ENCODE results near the gene RYR2. TPM values are rescaled to one million over a fixed set of nuclear protein-coding genes. Genes with fewer than 3 reads are reported as not detected.

Gene RYR2
- polyA plus RNA-seq, 1 experiment = not detected

DNA sequence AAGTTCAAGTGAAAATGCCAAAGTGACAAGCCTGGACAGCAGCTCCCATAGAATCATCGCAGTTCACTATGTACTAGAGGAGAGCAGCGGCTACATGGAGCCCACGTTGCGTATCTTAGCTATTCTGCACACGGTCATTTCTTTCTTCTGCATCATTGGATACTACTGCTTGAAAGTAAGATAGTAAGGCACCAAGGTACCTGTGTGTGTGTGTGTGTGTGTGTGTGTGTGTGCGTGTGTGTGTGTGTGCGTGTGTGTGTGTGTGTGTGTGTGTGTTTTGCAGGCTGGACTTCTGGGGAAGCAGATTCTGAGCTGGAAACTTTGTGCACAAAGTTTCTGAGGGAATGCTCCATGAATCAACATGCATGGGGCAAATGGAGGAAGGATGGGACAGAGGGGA, 750.2 kb downstream of the RYR2 start:
- ChIA-PET POLR2A (no interaction called here), CTCF (interaction anchor here (1.6 kb wide), 1 partner anchor 14 kb away, joined by 11 read pairs; no protein-coding TSS in a partner anchor)
- Histone ChIP-seq H3K27me3 (ENCODE audit: control insufficient read depth, insufficient read depth, low read length) (no peaks in the 10 kb centered on the region), H3K27ac (ENCODE audit: low read depth, low read length) (no peak overlapping the region), H3K9me3 (ENCODE audit: control insufficient read depth, insufficient read depth, low read length) (no peaks in the 10 kb centered on the region; the same call in none of the 2 replicates), H3K4me3 (ENCODE audit: low read depth, low read length) (no peak overlapping the region)
- DNase-seq (ENCODE audit: low read depth, low spot score) = no peak
- TF ChIP-seq, protein P1, sequence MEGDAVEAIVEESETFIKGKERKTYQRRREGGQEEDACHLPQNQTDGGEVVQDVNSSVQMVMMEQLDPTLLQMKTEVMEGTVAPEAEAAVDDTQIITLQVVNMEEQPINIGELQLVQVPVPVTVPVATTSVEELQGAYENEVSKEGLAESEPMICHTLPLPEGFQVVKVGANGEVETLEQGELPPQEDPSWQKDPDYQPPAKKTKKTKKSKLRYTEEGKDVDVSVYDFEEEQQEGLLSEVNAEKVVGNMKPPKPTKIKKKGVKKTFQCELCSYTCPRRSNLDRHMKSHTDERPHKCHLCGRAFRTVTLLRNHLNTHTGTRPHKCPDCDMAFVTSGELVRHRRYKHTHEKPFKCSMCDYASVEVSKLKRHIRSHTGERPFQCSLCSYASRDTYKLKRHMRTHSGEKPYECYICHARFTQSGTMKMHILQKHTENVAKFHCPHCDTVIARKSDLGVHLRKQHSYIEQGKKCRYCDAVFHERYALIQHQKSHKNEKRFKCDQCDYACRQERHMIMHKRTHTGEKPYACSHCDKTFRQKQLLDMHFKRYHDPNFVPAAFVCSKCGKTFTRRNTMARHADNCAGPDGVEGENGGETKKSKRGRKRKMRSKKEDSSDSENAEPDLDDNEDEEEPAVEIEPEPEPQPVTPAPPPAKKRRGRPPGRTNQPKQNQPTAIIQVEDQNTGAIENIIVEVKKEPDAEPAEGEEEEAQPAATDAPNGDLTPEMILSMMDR (IDR thresholded peaks at IDR 0.05; ENCODE audit: low read depth, low read length) = no peak

DNA sequence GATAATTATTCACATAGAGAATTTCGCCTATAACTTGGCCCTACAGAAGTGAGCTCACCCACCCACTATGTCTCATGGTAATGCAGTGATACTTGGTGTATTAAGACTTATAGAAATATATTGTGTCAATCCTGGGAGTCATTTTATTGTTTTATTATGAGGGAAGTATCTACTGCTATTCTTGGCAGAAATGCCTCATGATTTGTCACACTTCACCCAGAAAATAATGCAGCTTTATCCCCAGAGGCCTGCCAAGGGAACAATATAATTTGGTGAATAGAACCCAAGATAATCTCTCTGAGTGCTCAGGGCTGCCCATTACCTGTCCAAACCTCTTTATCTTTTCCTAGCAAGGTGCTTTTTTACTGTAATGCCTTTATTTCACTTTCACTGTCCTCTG, 750.7 kb downstream of the RYR2 start:
- Histone ChIP-seq H3K9me3 (ENCODE audit: control insufficient read depth, insufficient read depth, low read length) (no peaks in the 10 kb centered on the region; the same call in none of the 2 replicates), H3K27ac (ENCODE audit: low read depth, low read length) (no peak overlapping the region), H3K4me3 (ENCODE audit: low read depth, low read length) (no peak overlapping the region), H3K27me3 (ENCODE audit: control insufficient read depth, insufficient read depth, low read length) (no peaks in the 10 kb centered on the region)
- CTCF ChIA-PET = interaction anchor here (1.6 kb wide), 1 partner anchor 14 kb away, joined by 11 read pairs; no protein-coding TSS in a partner anchor
- TF ChIP-seq, protein P1 (IDR thresholded peaks at IDR 0.05; ENCODE audit: low read depth, low read length) = no peak
- POLR2A ChIA-PET = no interaction called here
- no peak for DNase-seq (ENCODE audit: low read depth, low spot score)

DNA sequence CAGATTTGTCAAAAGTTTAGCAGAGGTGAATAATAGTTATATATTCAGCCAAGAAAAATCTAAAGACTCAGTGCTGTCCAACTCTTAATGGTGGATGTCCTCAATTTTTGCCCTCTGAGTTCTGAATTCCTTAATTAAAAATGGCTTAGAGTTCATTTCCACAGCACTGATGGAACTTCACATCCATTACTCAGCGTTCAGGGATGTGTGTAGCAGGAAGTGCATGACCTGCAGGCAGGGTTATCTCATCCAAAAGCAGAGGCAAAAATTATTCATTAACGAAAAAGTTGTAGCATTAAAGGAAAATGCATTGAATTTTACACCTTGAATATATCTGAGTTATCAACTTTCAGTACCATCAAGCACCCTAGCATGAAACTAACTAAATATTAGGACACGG, 752.1 kb downstream of the RYR2 start:
- H3K9me3 ChIP-seq (ENCODE audit: control insufficient read depth, insufficient read depth, low read length) = no peaks in the 10 kb centered on the region; the same call in none of the 2 replicates
- TF ChIP-seq, protein P1 (IDR thresholded peaks at IDR 0.05; ENCODE audit: low read depth, low read length) = no peak
- ChIA-PET CTCF (interaction anchor here (1.9 kb wide), 1 partner anchor 13 kb away, joined by 7 read pairs; no protein-coding TSS in a partner anchor), POLR2A (no interaction called here)
- no peak for DNase-seq (ENCODE audit: low read depth, low spot score)
- H3K4me3 ChIP-seq (ENCODE audit: low read depth, low read length) = no peak overlapping the region
- no peak overlapping the region for H3K27ac ChIP-seq (ENCODE audit: low read depth, low read length)
- H3K27me3 ChIP-seq (ENCODE audit: control insufficient read depth, insufficient read depth, low read length) = no peaks in the 10 kb centered on the region

DNA sequence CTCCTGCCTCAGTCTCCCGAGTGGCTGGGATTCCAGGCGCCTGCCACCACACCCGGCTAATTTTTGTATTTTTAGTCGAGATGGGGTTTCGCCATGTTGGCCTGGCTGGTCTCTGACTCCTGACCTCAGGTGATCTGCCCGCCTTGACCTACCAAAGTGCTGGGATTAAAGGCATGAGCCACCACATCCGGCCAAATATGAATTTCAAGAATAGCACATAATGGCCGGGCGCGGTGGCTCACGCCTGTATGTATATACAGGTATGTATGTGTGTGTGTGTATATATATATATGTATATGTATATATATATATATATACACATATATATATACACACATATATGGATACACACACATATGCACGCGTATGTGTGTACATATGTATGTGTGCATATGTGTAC, 753.6 kb downstream of the RYR2 start:
- ChIA-PET CTCF (interaction anchor here (1.9 kb wide), 1 partner anchor 11 kb away, joined by 7 read pairs; no protein-coding TSS in a partner anchor), POLR2A (no interaction called here)
- H3K27ac ChIP-seq (ENCODE audit: low read depth, low read length) = no peak overlapping the region
- H3K4me3 ChIP-seq (ENCODE audit: low read depth, low read length) = no peak overlapping the region
- peaks cover 3% of the 10 kb centered on the region for H3K9me3 ChIP-seq (ENCODE audit: control insufficient read depth, insufficient read depth, low read length)
- H3K27me3 ChIP-seq (ENCODE audit: control insufficient read depth, insufficient read depth, low read length) = no peaks in the 10 kb centered on the region
- TF ChIP-seq, protein P1 (IDR thresholded peaks at IDR 0.05; ENCODE audit: low read depth, low read length) = no peak
- DNase-seq (ENCODE audit: low read depth, low spot score) = no peak

DNA sequence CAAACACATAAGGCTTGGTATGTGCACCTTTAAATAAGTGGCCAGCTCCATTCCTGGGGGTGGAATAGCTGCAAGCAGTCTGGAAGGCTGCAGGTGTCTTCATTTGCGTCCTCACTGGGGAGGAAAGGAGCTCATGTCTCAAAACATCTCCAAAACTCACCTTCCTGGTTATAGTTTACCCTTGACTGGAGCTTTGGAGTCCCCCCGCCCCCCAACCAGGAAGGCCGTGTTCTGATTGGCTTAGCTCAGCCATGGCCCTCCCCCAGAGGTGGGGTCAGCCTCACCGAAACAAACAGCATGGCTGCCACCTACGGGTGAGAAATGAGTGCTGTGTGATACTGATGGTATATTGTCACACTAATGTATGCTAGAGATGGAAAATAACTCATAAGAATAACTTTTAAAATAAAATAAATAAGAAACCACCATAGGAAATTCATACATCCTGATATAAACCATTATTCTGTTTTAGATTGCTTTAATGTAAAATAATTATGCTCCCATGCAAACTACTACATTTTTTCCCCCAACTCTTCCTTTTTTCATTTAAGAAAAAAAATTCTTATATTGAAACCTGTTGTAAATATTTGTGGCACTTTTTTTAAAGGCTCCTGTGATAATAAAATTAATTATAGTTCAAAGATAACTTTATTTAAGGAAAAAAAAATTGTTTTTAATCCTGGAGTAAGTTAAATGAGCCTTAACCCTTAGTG, 757.9 kb downstream of the RYR2 start:
- Histone ChIP-seq H3K27ac (ENCODE audit: low read depth, low read length) (no peak overlapping the region), H3K4me3 (ENCODE audit: low read depth, low read length) (no peak overlapping the region), H3K27me3 (ENCODE audit: control insufficient read depth, insufficient read depth, low read length) (no peaks in the 10 kb centered on the region), H3K9me3 (ENCODE audit: control insufficient read depth, insufficient read depth, low read length) (peaks cover 3% of the 10 kb centered on the region)
- ChIA-PET CTCF (interaction anchor here (0.9 to 1.0 kb wide), 2 partner anchors 60 to 122 kb away, joined by 3 to 4 read pairs; no protein-coding TSS in a partner anchor), POLR2A (no interaction called here)
- DNase-seq (ENCODE audit: low read depth, low spot score) = no peak
- TF ChIP-seq, protein P1 (IDR thresholded peaks at IDR 0.05; ENCODE audit: low read depth, low read length) = no peak

Data from AG04450 (cell line).